ENCODE results near the gene COQ8A.

The COQ8A gene

DNA sequence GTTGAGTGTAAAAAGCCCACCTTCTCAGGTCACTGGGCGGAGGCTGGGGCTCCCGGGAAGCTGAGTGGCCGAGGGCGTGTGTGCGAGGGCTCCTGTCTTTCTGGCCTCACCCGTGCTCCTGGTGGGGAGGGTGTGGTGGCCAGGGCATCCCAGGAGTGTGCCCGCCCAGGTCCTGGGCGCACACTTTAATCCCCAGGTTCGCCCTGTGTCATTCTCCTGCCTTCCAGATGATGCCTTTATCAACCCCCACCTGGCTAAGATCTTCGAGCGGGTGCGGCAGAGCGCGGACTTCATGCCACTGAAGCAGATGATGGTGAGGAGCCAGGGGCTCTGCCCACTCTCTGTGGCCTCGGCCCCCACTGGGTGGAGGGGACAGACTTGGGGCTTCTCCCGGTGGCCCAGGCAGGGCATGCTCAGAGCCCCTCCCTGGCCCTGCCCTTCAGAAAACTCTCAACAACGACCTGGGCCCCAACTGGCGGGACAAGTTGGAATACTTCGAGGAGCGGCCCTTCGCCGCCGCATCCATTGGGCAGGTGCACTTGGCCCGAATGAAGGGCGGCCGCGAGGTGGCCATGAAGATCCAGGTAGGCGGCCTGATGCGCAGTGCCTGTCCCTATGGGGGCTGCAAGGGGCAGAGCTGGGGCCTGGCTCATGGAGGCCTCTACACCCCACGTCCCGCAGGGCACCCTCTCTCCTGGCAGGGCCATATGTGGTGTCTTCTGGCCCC is 42.5 kb downstream of the COQ8A start:
- Histone ChIP-seq H3K9ac (ENCODE audit: low read length) (no peak overlapping the region), H3K27me3 (ENCODE audit: control insufficient read depth in 1 of 2, insufficient read depth in 2 of 2, low read length in 2 of 2) (no peaks in the 10 kb centered on the region), H3K4me3 (ENCODE audit: low read depth in 1 of 2, low read length in 2 of 2) (no peak overlapping the region), H3K27ac (ENCODE audit: low read depth, low read length) (no peak overlapping the region), H3K36me3 (ENCODE audit: insufficient read depth, low read length) (peaks cover 53% of the 10 kb centered on the region), H3K9me3 (ENCODE audit: low read length) (no peaks in the 10 kb centered on the region), H3K4me1 (ENCODE audit: insufficient read depth, low read length) (no peaks in the 10 kb centered on the region)

DNA sequence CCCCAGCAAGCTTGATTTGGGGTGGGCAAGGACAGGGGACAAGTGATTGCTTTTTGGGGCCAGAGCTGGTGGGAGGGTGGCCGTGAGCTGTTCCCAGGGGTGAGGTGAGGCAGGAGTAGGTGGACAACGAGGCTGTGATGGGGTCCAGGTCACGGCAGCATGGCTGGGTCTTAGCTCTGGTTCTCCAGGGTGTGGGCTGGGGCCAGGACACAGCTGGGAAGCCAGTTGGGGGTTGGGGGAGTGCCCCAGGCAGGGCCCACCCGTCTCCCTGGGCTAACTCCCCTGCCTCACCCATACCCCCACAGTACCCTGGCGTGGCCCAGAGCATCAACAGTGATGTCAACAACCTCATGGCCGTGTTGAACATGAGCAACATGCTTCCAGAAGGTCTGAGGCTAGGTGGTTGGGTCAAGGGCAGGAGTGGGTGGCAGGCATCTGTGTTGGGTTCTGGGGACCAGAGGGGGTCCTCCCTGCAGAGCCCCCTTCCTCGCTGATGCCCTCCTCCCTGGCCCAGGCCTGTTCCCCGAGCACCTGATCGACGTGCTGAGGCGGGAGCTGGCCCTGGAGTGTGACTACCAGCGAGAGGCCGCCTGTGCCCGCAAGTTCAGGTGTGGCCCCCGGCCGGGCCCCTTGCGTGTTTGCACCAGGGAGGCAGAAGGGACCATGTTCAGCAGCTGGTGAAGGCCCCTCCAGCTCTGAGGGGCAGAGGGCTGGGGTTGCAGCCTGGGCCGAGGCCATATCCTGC is 43.3 kb downstream of the COQ8A start:
- no peaks in the 10 kb centered on the region for H3K27me3 ChIP-seq (ENCODE audit: control insufficient read depth in 1 of 2, insufficient read depth in 2 of 2, low read length in 2 of 2)
- peaks cover 8% of the 10 kb centered on the region for H3K4me1 ChIP-seq (ENCODE audit: insufficient read depth, low read length)
- no peak overlapping the region for H3K27ac ChIP-seq (ENCODE audit: low read depth, low read length)
- no peaks in the 10 kb centered on the region for H3K9me3 ChIP-seq (ENCODE audit: low read length)
- no peak overlapping the region for H3K9ac ChIP-seq (ENCODE audit: low read length)
- peaks cover 45% of the 10 kb centered on the region for H3K36me3 ChIP-seq (ENCODE audit: insufficient read depth, low read length)
- no peak overlapping the region for H3K4me3 ChIP-seq (ENCODE audit: low read depth in 1 of 2, low read length in 2 of 2)

DNA sequence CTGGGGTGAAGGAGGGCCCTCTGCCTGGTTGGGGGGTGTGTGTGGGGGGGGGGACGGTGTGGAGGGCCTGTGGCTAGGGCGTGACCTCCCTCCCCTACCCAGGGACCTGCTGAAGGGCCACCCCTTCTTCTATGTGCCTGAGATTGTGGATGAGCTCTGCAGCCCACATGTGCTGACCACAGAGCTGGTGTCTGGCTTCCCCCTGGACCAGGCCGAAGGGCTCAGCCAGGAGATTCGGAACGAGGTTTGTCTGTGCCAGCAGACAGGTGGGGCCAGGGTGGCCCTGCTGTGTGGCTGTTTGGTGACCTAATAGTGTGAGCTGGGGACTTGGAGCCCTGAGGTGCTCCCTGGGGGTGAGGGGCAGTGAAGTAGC is 43.9 kb downstream of the COQ8A start:
- no peaks in the 10 kb centered on the region for H3K9me3 ChIP-seq (ENCODE audit: low read length)
- H3K4me3 ChIP-seq (ENCODE audit: low read depth in 1 of 2, low read length in 2 of 2) = no peak overlapping the region
- H3K27me3 ChIP-seq (ENCODE audit: control insufficient read depth in 1 of 2, insufficient read depth in 2 of 2, low read length in 2 of 2) = no peaks in the 10 kb centered on the region
- peaks cover 14% of the 10 kb centered on the region for H3K4me1 ChIP-seq (ENCODE audit: insufficient read depth, low read length)
- H3K27ac ChIP-seq (ENCODE audit: low read depth, low read length) = no peak overlapping the region
- H3K36me3 ChIP-seq (ENCODE audit: insufficient read depth, low read length) = peaks cover 45% of the 10 kb centered on the region
- H3K9ac ChIP-seq (ENCODE audit: low read length) = no peak overlapping the region

DNA sequence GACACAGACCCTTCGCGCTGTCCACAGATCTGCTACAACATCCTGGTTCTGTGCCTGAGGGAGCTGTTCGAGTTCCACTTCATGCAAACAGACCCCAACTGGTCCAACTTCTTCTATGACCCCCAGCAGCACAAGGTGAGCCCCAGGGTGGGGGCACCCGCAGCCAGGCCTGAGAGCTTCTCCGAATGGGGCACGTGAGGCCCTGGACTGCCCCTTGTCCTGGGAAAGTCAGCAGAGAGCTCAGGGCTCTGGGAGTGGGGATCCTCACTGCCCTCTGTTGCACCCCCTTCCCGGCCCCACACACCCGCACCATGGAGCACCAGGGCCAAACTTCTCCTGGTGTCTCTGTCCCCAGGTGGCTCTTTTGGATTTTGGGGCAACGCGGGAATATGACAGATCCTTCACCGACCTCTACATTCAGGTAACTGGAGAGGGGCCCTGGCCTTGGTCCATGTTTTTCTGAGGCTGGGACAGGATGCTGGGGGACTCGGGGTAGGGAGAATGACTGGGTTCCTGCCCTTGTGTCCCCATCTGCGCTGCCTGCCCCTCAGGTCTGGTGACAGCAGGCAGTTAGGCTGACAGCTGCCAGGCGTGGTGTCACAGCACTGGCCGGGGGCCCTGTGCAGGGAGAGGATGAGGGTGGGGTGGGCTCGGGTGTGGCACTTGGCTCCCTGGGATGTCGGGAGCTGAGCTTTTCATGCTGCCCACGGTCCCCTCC is 44.6 kb downstream of the COQ8A start:
- no peak overlapping the region for H3K4me3 ChIP-seq (ENCODE audit: low read depth in 1 of 2, low read length in 2 of 2)
- no peaks in the 10 kb centered on the region for H3K9me3 ChIP-seq (ENCODE audit: low read length)
- H3K4me1 ChIP-seq (ENCODE audit: insufficient read depth, low read length) = peaks cover 21% of the 10 kb centered on the region
- H3K9ac ChIP-seq (ENCODE audit: low read length) = no peak overlapping the region
- H3K27me3 ChIP-seq (ENCODE audit: control insufficient read depth in 1 of 2, insufficient read depth in 2 of 2, low read length in 2 of 2) = no peaks in the 10 kb centered on the region
- H3K27ac ChIP-seq (ENCODE audit: low read depth, low read length) = no peak overlapping the region
- H3K36me3 ChIP-seq (ENCODE audit: insufficient read depth, low read length) = peaks cover 45% of the 10 kb centered on the region

DNA sequence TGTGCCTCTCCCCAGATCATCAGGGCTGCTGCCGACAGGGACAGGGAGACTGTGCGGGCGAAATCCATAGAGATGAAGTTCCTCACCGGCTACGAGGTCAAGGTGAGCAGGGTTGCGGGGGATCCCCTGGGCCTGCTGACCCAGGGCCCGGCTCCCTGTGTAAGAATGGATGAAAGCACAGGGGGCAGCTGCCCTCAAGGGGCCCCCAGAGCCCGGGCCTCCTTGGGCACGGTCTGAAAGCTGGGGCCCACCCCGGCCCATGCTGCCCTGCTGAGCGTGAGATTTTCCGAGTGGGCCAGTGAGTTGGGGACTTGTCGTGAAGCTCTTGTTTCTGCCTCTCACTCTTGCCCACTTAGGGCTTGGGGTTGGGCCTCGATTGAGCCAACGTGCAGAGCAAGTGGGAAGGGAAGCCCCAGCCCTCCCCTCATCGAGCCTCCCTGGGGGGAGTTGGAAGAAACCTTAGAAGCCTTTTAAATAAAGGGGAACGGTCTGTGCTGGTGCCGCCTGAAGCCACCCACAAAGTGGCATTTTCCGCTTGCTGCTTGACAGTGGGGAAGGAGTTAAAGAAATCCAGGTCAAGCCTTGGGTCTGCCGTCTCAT is 45.2 kb downstream of the COQ8A start:
- Histone ChIP-seq H3K4me3 (ENCODE audit: low read depth in 1 of 2, low read length in 2 of 2) (no peak overlapping the region), H3K27ac (ENCODE audit: low read depth, low read length) (no peak overlapping the region), H3K36me3 (ENCODE audit: insufficient read depth, low read length) (peaks cover 45% of the 10 kb centered on the region), H3K4me1 (ENCODE audit: insufficient read depth, low read length) (peaks cover 27% of the 10 kb centered on the region), H3K9ac (ENCODE audit: low read length) (no peak overlapping the region), H3K9me3 (ENCODE audit: low read length) (no peaks in the 10 kb centered on the region), H3K27me3 (ENCODE audit: control insufficient read depth in 1 of 2, insufficient read depth in 2 of 2, low read length in 2 of 2) (no peaks in the 10 kb centered on the region)

DNA sequence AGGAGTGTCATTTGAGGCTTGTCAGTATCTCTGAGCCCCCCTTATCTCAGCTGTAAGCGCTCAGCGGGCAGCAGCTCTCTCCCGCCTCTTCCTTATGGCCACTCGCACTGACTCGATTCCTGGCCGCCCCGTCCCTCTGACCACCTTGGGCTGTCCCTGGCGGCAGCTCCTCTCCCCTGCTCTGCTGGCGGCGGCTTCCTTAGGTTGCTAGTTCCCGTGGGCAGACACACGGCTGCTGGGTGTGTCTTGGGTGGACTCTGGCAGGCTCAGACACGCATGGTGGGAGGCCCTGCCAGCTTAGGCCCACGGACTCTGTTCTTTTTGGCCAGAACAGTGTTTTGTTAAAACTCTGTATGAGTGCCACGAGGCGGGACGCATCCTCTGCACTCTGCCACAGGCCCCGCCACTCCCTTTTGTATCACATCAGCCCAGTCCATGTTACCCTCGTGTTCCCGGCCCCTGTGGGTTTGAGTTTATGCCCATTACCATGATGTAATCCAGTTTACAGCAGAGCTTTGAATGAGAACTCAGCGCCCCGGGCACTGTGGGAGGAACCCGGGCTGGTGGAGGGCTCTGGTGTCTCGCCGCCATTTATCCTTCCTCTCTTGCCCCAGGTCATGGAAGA is 45.9 kb downstream of the COQ8A start:
- Histone ChIP-seq H3K27ac (ENCODE audit: low read depth, low read length) (no peak overlapping the region), H3K9ac (ENCODE audit: low read length) (no peak overlapping the region)

DNA sequence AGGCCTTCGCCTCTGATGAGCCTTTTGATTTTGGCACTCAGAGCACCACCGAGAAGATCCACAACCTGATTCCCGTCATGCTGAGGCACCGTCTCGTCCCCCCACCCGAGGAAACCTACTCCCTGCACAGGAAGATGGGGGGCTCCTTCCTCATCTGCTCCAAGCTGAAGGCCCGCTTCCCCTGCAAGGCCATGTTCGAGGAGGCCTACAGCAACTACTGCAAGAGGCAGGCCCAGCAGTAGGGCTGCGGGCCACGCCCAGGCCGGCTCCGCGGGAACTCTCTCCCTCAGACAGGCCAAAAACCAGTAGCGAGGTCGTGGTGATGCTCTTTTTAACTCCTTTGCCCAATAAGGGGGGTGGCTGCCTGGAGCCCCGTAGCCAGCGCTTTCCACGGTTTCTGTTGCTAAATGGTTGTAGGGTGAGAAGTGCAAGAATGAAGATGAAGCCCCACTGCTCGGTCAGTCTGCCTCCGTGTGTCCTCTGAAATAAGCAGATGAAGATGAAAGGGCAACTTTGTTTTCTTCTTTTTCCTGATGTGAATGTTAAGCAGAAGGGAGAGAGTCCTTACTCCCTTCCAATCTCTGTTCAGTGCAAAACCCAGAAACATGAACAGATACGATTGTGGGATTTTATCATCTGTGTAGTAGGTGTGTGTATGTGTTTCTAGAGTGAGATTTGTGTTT is 46.5 kb downstream of the COQ8A start:
- H3K9ac ChIP-seq (ENCODE audit: low read length) = no peak overlapping the region
- no peaks in the 10 kb centered on the region for H3K9me3 ChIP-seq (ENCODE audit: low read length)
- no peak overlapping the region for H3K4me3 ChIP-seq (ENCODE audit: low read depth in 1 of 2, low read length in 2 of 2)
- H3K27me3 ChIP-seq (ENCODE audit: control insufficient read depth in 1 of 2, insufficient read depth in 2 of 2, low read length in 2 of 2) = no peaks in the 10 kb centered on the region
- H3K4me1 ChIP-seq (ENCODE audit: insufficient read depth, low read length) = peaks cover 32% of the 10 kb centered on the region
- H3K27ac ChIP-seq (ENCODE audit: low read depth, low read length) = no peak overlapping the region
- H3K36me3 ChIP-seq (ENCODE audit: insufficient read depth, low read length) = peaks cover 45% of the 10 kb centered on the region

More for the DNA sequence above, 45.9 kb downstream of the COQ8A start:
- Histone ChIP-seq H3K4me3 (ENCODE audit: low read depth in 1 of 2, low read length in 2 of 2) (no peak overlapping the region), H3K4me1 (ENCODE audit: insufficient read depth, low read length) (peaks cover 32% of the 10 kb centered on the region), H3K36me3 (ENCODE audit: insufficient read depth, low read length) (peaks cover 45% of the 10 kb centered on the region), H3K9me3 (ENCODE audit: low read length) (no peaks in the 10 kb centered on the region), H3K27me3 (ENCODE audit: control insufficient read depth in 1 of 2, insufficient read depth in 2 of 2, low read length in 2 of 2) (no peaks in the 10 kb centered on the region)

DNA sequence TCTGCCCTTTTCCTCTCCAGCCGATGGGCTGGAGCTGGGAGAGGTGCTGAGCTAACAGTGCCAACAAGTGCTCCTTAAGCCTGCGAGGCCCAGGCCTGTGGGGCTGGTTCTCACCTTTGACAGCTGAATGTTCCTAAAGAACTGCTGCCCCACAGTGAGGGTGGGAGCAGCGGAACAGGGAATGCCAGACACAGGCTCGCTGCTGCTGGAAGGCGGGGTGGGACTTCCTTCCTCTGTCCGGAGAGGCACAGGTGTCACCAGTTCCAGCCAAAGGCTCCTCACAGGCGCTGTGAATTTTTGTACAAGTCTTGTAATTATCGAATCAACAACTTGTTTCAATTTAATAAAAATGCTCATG is 47.1 kb downstream of the COQ8A start:
- Histone ChIP-seq H3K9me3 (ENCODE audit: low read length) (no peaks in the 10 kb centered on the region), H3K27ac (ENCODE audit: low read depth, low read length) (no peak overlapping the region), H3K4me3 (ENCODE audit: low read depth in 1 of 2, low read length in 2 of 2) (no peak overlapping the region), H3K9ac (ENCODE audit: low read length) (no peak overlapping the region), H3K4me1 (ENCODE audit: insufficient read depth, low read length) (peaks cover 32% of the 10 kb centered on the region), H3K27me3 (ENCODE audit: control insufficient read depth in 1 of 2, insufficient read depth in 2 of 2, low read length in 2 of 2) (no peaks in the 10 kb centered on the region), H3K36me3 (ENCODE audit: insufficient read depth, low read length) (peaks cover 44% of the 10 kb centered on the region)

DNA sequence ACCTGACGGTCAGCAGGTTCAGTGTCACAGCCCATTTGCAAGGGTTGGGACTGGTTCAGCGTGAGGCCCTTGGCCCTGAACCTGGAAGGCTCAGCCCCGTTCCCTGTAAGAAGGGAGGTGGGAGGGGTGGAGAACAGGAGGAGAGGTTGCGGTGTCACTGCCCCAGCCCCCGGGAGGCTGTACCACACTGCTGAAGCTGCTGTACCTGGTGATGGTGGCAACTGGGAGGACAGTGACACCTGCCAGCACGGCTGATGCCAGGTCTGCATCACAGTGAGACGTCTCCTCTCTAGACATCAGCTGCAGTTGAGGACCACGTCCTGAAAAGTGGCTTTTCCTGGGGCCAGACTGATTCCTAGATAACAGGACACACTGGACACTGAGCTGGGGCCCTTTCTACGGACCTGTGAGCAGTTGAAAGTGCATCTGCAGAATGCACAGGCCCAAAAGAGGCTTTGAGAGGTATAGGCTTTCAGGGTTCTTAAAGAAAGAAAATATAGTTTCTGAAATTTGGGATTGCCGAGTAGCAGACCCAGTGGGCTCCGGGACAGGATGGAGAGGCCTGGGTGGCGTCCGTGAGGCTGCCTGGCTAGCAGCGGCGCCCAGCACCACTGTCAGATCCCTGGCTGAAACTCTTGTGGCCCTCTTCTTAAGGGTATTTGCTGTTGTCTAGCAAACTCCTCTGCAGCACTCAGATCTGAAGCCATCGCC is 47.7 kb downstream of the COQ8A start:
- peak overlapping the region; percentile 73 for H3K27ac ChIP-seq (ENCODE audit: low read depth, low read length)
- peaks cover 32% of the 10 kb centered on the region for H3K4me1 ChIP-seq (ENCODE audit: insufficient read depth, low read length)
- H3K36me3 ChIP-seq (ENCODE audit: insufficient read depth, low read length) = peaks cover 44% of the 10 kb centered on the region
- no peaks in the 10 kb centered on the region for H3K9me3 ChIP-seq (ENCODE audit: low read length)
- H3K9ac ChIP-seq (ENCODE audit: low read length) = no peak overlapping the region
- H3K27me3 ChIP-seq (ENCODE audit: control insufficient read depth in 1 of 2, insufficient read depth in 2 of 2, low read length in 2 of 2) = no peaks in the 10 kb centered on the region
- no peak overlapping the region for H3K4me3 ChIP-seq (ENCODE audit: low read depth in 1 of 2, low read length in 2 of 2)

DNA sequence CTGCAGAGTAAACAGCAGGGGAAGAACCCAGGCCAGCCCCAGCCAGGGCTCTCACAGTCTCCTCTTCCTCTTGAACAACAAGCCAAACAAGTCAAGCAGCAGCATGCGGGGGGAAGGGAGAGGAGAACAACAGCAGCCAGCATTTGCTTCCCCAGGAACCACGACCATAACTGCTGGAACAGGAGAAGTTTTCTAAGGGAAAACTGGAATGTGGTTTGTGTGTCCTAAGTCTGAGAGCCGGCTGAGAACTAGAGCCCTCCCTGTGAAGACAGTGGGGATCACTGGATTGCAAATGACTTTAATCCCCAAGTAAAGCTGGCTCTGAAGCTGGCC is 48.2 kb downstream of the COQ8A start:
- Histone ChIP-seq H3K27ac (ENCODE audit: low read depth, low read length) (peak overlapping the region; percentile 73), H3K4me3 (ENCODE audit: low read depth in 1 of 2, low read length in 2 of 2) (no peak overlapping the region), H3K9ac (ENCODE audit: low read length) (no peak overlapping the region), H3K27me3 (ENCODE audit: control insufficient read depth in 1 of 2, insufficient read depth in 2 of 2, low read length in 2 of 2) (no peaks in the 10 kb centered on the region), H3K9me3 (ENCODE audit: low read length) (no peaks in the 10 kb centered on the region), H3K36me3 (ENCODE audit: insufficient read depth, low read length) (peaks cover 40% of the 10 kb centered on the region), H3K4me1 (ENCODE audit: insufficient read depth, low read length) (peaks cover 32% of the 10 kb centered on the region)
